Measurements from ENCODE around the gene ATF7IP2. TPM values are rescaled to one million over a fixed set of nuclear protein-coding genes. Genes with fewer than 3 reads are reported as not detected.
"Not testable (repeated sequence)": the region's sequence is repeated elsewhere in the genome, so short reads cannot be mapped to it uniquely, and the experiment has no call there.

Gene ATF7IP2
- total and polyA plus RNA-seq, 7 experiments from 2014 or later, result 56.5 to 304 (median 75.1) TPM

DNA sequence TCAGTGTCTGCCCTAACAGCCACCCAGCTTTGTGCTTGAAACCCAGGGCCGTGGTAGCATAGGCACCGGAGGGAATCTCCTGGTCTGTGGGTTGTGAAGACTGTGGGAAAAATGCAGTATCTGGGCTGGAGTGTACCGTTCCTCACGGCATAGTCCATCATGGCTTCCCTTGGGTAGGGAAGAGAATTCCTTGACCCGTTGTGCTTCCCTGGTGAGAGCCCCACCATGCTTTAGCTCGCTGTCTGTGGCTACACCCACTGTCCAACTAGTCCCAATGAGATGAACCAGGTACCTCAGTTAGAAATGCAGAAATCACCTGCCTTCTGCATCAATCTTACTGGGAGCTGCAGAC lies 67.3 kb downstream of the ATF7IP2 start:
- H3K4me3 ChIP-seq (ENCODE audit: low read length), result no peak overlapping the region
- POLR2A ChIA-PET, result no interaction called here
- Mint-ChIP-seq H3K27me3 (no peaks in the 10 kb centered on the region), H3K36me3 (peaks cover 37 to 88% (median 66%) of the 10 kb centered on the region in 5 donors), H3K9me3 (peaks cover 3 to 34% (median 22%) of the 10 kb centered on the region in 11 donors), H3K27ac (peak overlapping the region in 1 of 9 donors; percentile 12), H3K4me3 (no peak overlapping the region), H3K4me1 (peaks cover 13 to 35% (median 27%) of the 10 kb centered on the region in 7 donors)
- no peak for DNase-seq
- H3K27me3 ChIP-seq (ENCODE audit: control insufficient read depth in 2 of 2, insufficient read depth in 2 of 2, low read length in 2 of 2), result no peaks in the 10 kb centered on the region
- H3K9me3 ChIP-seq (ENCODE audit: control insufficient read depth in 2 of 3, low read length in 3 of 3), result no peaks in the 10 kb centered on the region
- H3K27ac ChIP-seq (ENCODE audit: low read depth, low read length), result no peak overlapping the region
- intact Hi-C loops (cut with micrococcal nuclease), result loop anchor here in 1 of 2 donors (10.0 kb wide), 1 partner anchor 68 kb away; the partner anchor contains the start of gene ATF7IP2
- CTCF ChIA-PET, result no interaction called here
- ATAC-seq, result no peak
- peaks cover 0 to 13% of the 10 kb centered on the region in 2 donors for H3K4me1 ChIP-seq (ENCODE audit: control insufficient read depth in 2 of 2, insufficient read depth in 2 of 2, low read length in 2 of 2)
- H3K36me3 ChIP-seq (ENCODE audit: control insufficient read depth in 2 of 3, insufficient read depth in 3 of 3, low read length in 3 of 3), result peaks cover 0 to 30% (median 3%) of the 10 kb centered on the region in 3 experiments

- H3K27me3 Mint-ChIP-seq, result no peaks in the 10 kb centered on the region
- no peaks in the 10 kb centered on the region for H3K27me3 ChIP-seq (ENCODE audit: control insufficient read depth in 2 of 2, insufficient read depth in 2 of 2, low read length in 2 of 2)
- H3K27ac ChIP-seq (ENCODE audit: low read depth, low read length), result no peak overlapping the region
- POLR2A ChIA-PET, result interaction anchor here (1.4 kb wide), 1 partner anchor 17 kb away, joined by 3 read pairs; no protein-coding TSS in a partner anchor
- no peak overlapping the region for H3K27ac Mint-ChIP-seq
- H3K9me3 Mint-ChIP-seq, result peaks cover 0 to 14% (median 2%) of the 10 kb centered on the region in 11 donors
- DNase-seq (no peak), ATAC-seq (no peak)
- peaks cover 0 to 21% (median 0%) of the 10 kb centered on the region in 3 experiments for H3K36me3 ChIP-seq (ENCODE audit: control insufficient read depth in 2 of 3, insufficient read depth in 3 of 3, low read length in 3 of 3)
- H3K4me3 ChIP-seq (ENCODE audit: low read length), result no peak overlapping the region
- intact Hi-C loops (cut with micrococcal nuclease), result no loop called here
- H3K4me3 Mint-ChIP-seq, result no peak overlapping the region
- CTCF ChIA-PET, result no interaction called here
- H3K36me3 Mint-ChIP-seq, result peaks cover 17 to 85% (median 75%) of the 10 kb centered on the region in 5 donors
- H3K4me1 ChIP-seq (ENCODE audit: control insufficient read depth in 2 of 2, insufficient read depth in 2 of 2, low read length in 2 of 2), result no peaks in the 10 kb centered on the region
- H3K4me1 Mint-ChIP-seq, result peaks cover 0 to 5% (median 3%) of the 10 kb centered on the region in 7 donors
- H3K9me3 ChIP-seq (ENCODE audit: control insufficient read depth in 2 of 3, low read length in 3 of 3), result no peaks in the 10 kb centered on the region
Measured at GRCh38 chr16:10465821-10466220, 80.0 kb downstream of the ATF7IP2 start.

DNA sequence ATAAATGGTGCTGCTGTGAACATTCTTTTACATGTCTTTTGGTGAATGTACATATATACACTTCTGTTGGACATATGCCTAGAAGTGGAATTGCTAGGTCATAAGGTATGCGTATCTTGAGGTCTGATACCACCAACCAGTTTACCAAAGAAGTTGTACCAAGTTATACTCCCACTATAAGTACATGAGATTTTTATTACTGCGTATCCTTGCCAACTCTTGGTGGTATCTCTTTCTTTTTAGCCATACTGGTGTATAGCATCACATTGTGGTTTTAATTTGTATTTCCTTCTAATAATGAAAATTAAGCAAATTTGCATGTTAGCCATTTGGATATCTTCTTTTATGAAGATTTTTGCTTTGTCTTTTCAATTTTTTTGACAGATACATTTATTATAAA lies 80.5 kb downstream of the ATF7IP2 start:
- CTCF ChIA-PET, result no interaction called here
- H3K36me3 Mint-ChIP-seq, result peaks cover 19 to 85% (median 75%) of the 10 kb centered on the region in 5 donors

GRCh38 chr16:10466861-10467260 lies 81.0 kb downstream of the ATF7IP2 start:
- H3K27me3 Mint-ChIP-seq, result no peaks in the 10 kb centered on the region
- ChIA-PET CTCF (no interaction called here), POLR2A (no interaction called here)
- Histone ChIP-seq H3K4me3 (ENCODE audit: low read length) (no peak overlapping the region), H3K27me3 (ENCODE audit: control insufficient read depth in 2 of 2, insufficient read depth in 2 of 2, low read length in 2 of 2) (no peaks in the 10 kb centered on the region), H3K27ac (ENCODE audit: low read depth, low read length) (no peak overlapping the region), H3K36me3 (ENCODE audit: control insufficient read depth in 2 of 3, insufficient read depth in 3 of 3, low read length in 3 of 3) (peaks cover 0 to 21% (median 0%) of the 10 kb centered on the region in 3 experiments), H3K9me3 (ENCODE audit: control insufficient read depth in 2 of 3, low read length in 3 of 3) (no peaks in the 10 kb centered on the region), H3K4me1 (ENCODE audit: control insufficient read depth in 2 of 2, insufficient read depth in 2 of 2, low read length in 2 of 2) (no peaks in the 10 kb centered on the region)
- H3K4me1 Mint-ChIP-seq, result peaks cover 0 to 5% (median 3%) of the 10 kb centered on the region in 7 donors
- H3K4me3 Mint-ChIP-seq, result no peak overlapping the region
- H3K36me3 Mint-ChIP-seq, result peaks cover 19 to 81% (median 73%) of the 10 kb centered on the region in 5 donors
- intact Hi-C loops (cut with micrococcal nuclease), result no loop called here
- DNase-seq (no peak), ATAC-seq (no peak)
- H3K9me3 Mint-ChIP-seq, result peaks cover 0 to 14% (median 3%) of the 10 kb centered on the region in 11 donors
- peak overlapping the region in 1 of 9 donors; percentile 70 for H3K27ac Mint-ChIP-seq

More for the DNA sequence above, 80.5 kb downstream of the ATF7IP2 start:
- no peaks in the 10 kb centered on the region for H3K27me3 Mint-ChIP-seq
- Histone ChIP-seq H3K4me3 (ENCODE audit: low read length) (no peak overlapping the region), H3K27ac (ENCODE audit: low read depth, low read length) (no peak overlapping the region), H3K9me3 (ENCODE audit: control insufficient read depth in 2 of 3, low read length in 3 of 3) (no peaks in the 10 kb centered on the region), H3K36me3 (ENCODE audit: control insufficient read depth in 2 of 3, insufficient read depth in 3 of 3, low read length in 3 of 3) (peaks cover 0 to 21% (median 0%) of the 10 kb centered on the region in 3 experiments), H3K4me1 (ENCODE audit: control insufficient read depth in 2 of 2, insufficient read depth in 2 of 2, low read length in 2 of 2) (no peaks in the 10 kb centered on the region), H3K27me3 (ENCODE audit: control insufficient read depth in 2 of 2, insufficient read depth in 2 of 2, low read length in 2 of 2) (no peaks in the 10 kb centered on the region)
- intact Hi-C loops (cut with micrococcal nuclease), result no loop called here
- H3K9me3 Mint-ChIP-seq, result peaks cover 0 to 14% (median 3%) of the 10 kb centered on the region in 11 donors
- no peak overlapping the region for H3K4me3 Mint-ChIP-seq
- H3K27ac Mint-ChIP-seq, result peak overlapping the region in 1 of 9 donors; percentile 70
- no peak for ATAC-seq
- H3K4me1 Mint-ChIP-seq, result peaks cover 0 to 5% (median 3%) of the 10 kb centered on the region in 7 donors
- POLR2A ChIA-PET, result no interaction called here
- DNase-seq, result no peak

DNA sequence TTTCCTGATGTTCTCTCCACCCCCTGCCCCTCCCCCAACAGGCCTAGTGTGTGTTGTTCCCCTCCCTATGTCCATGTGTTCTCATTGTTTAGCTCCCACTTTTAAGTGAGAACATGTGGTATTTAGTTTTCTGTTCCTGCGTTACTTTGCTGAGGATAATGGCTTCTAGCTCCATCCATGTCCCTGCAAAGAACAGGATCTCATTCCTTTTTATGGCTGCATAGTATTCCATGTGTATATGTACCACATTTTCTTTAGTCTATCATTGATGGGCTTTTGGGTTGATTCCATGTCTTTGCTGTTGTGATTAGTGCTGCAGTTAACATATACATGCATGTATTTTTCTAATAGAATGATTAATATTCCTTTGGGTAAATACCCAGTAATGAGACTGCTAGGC lies 90.8 kb downstream of the ATF7IP2 start:
- CTCF ChIA-PET; intact Hi-C loops (cut with micrococcal nuclease); DNase-seq; H3K4me3 ChIP-seq (ENCODE audit: low read length); H3K27me3 Mint-ChIP-seq; H3K27me3 ChIP-seq (ENCODE audit: control insufficient read depth in 2 of 2, insufficient read depth in 2 of 2, low read length in 2 of 2); H3K27ac Mint-ChIP-seq; H3K4me3 Mint-ChIP-seq; ATAC-seq; H3K9me3 ChIP-seq (ENCODE audit: control insufficient read depth in 2 of 3, low read length in 3 of 3); H3K4me1 ChIP-seq (ENCODE audit: control insufficient read depth in 2 of 2, insufficient read depth in 2 of 2, low read length in 2 of 2); POLR2A ChIA-PET; H3K27ac ChIP-seq (ENCODE audit: low read depth, low read length): not testable (repeated sequence)
- Mint-ChIP-seq H3K36me3 (peaks cover 12 to 68% (median 53%) of the 10 kb centered on the region in 5 donors), H3K9me3 (peaks cover under 1 to 58% (median 21%) of the 10 kb centered on the region in 11 donors), H3K4me1 (peaks cover 0 to 13% (median 0%) of the 10 kb centered on the region in 7 donors)
- H3K36me3 ChIP-seq (ENCODE audit: control insufficient read depth in 2 of 3, insufficient read depth in 3 of 3, low read length in 3 of 3), result peaks cover 3 to 50% (median 10%) of the 10 kb centered on the region in 3 experiments

DNA sequence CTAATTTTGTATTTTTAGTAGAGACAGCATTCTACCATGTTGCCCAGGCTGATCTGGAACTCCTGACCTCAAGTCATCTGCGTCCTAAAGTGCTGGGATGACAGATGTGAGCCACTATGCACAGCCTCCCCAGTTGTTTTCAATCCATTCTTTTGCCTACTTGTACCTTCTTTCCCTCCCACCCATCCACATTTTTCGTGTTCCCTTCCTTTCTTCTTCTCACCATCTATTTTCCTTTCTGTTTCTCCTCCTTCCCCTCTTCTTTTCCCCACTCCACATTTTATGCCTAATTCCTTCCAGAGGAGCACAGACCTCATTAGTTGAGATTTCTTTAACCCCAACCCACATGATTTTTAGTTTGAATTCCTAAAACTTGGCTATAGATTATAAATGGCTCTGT lies 94.3 kb downstream of the ATF7IP2 start:
- H3K36me3 Mint-ChIP-seq, result peaks cover 5 to 60% (median 56%) of the 10 kb centered on the region in 5 donors
- H3K36me3 ChIP-seq (ENCODE audit: control insufficient read depth in 2 of 3, insufficient read depth in 3 of 3, low read length in 3 of 3), result peaks cover 0 to 37% (median 0%) of the 10 kb centered on the region in 3 experiments
- H3K27ac ChIP-seq (ENCODE audit: low read depth, low read length), result no peak overlapping the region
- H3K27me3 ChIP-seq (ENCODE audit: control insufficient read depth in 2 of 2, insufficient read depth in 2 of 2, low read length in 2 of 2), result no peaks in the 10 kb centered on the region
- POLR2A ChIA-PET, result no interaction called here
- no peak for DNase-seq
- H3K4me3 ChIP-seq (ENCODE audit: low read length), result no peak overlapping the region
- H3K9me3 Mint-ChIP-seq, result peaks cover 3 to 67% (median 36%) of the 10 kb centered on the region in 11 donors
- no peak overlapping the region for H3K27ac Mint-ChIP-seq
- intact Hi-C loops (cut with micrococcal nuclease), result no loop called here
- H3K4me1 ChIP-seq (ENCODE audit: control insufficient read depth in 2 of 2, insufficient read depth in 2 of 2, low read length in 2 of 2), result no peaks in the 10 kb centered on the region
- no peaks in the 10 kb centered on the region for H3K4me1 Mint-ChIP-seq
- H3K27me3 Mint-ChIP-seq, result no peaks in the 10 kb centered on the region
- ATAC-seq, result no peak
- no peak overlapping the region for H3K4me3 Mint-ChIP-seq
- CTCF ChIA-PET, result no interaction called here
- H3K9me3 ChIP-seq (ENCODE audit: control insufficient read depth in 2 of 3, low read length in 3 of 3), result peaks cover 0 to 27% (median 0%) of the 10 kb centered on the region in 3 experiments

DNA sequence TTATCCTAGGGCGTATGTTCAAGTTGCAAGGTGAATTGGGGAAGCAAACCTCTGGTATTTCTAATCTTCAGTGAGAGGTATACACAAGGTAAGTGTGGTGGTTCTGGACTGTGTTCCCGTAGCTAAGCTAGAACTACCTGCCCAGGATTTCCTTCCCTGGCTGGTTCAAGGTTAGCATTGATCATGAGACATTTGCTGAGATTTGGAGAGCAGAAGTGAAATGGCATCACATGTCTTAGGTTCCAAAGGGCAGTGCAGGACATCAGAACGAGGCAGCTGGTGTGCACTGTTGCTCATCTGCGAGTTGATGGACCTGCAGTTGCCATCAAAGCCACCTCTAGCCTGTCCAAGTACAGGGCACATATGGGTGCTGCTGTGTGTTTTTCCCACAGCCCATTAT lies 99.3 kb downstream of the ATF7IP2 start:
- Histone ChIP-seq H3K27ac (ENCODE audit: low read depth, low read length) (no peak overlapping the region), H3K4me1 (ENCODE audit: control insufficient read depth in 2 of 2, insufficient read depth in 2 of 2, low read length in 2 of 2) (no peaks in the 10 kb centered on the region), H3K27me3 (ENCODE audit: control insufficient read depth in 2 of 2, insufficient read depth in 2 of 2, low read length in 2 of 2) (no peaks in the 10 kb centered on the region), H3K36me3 (ENCODE audit: control insufficient read depth in 2 of 3, insufficient read depth in 3 of 3, low read length in 3 of 3) (peaks cover 0 to 25% (median 0%) of the 10 kb centered on the region in 3 experiments), H3K4me3 (ENCODE audit: low read length) (no peak overlapping the region), H3K9me3 (ENCODE audit: control insufficient read depth in 2 of 3, low read length in 3 of 3) (peaks cover 0 to 43% (median 0%) of the 10 kb centered on the region in 3 experiments)
- ATAC-seq, result no peak
- intact Hi-C loops (cut with micrococcal nuclease), result no loop called here
- Mint-ChIP-seq H3K27me3 (peaks cover 0 to 3% (median 0%) of the 10 kb centered on the region in 5 donors), H3K4me1 (no peaks in the 10 kb centered on the region), H3K36me3 (peaks cover 5 to 53% (median 40%) of the 10 kb centered on the region in 5 donors), H3K4me3 (no peak overlapping the region), H3K27ac (no peak overlapping the region), H3K9me3 (peaks cover 9 to 69% (median 26%) of the 10 kb centered on the region in 11 donors)
- ChIA-PET POLR2A (interaction anchor here (0.7 kb wide), 1 partner anchor 13 kb away, joined by 3 read pairs; no protein-coding TSS in a partner anchor), CTCF (no interaction called here)
- no peak for DNase-seq

Measured in naive thymus-derived CD4-positive, alpha-beta T cell (primary cell).